Astrocyte of the spinal cord (primary cell): Measurements from ENCODE around the gene ARHGAP26.

Experiments used
- DNase-seq: peaks from one replicate; pipeline ENCODE4 v3.0.0; 2011; ENCODE audit warnings: low read depth, low spot score
- H3K4me3 ChIP-seq: 2 replicates; pipeline ENCODE4 v1.5.1; 2011; ENCODE audit warnings: low read depth, mild to moderate bottlenecking, low read length, moderate library complexity
- in situ Hi-C: cut with HindIII; loops from 2 replicates; pipeline ENCODE4 v1.10.0; 2017; ENCODE audit warnings: low sequenced_read_pairs
- TF ChIP-seq, protein P1 (sequence below): IDR thresholded peaks from 2 replicates; pipeline ENCODE4 v1.5.1; 2012; ENCODE audit warnings: low read depth, mild to moderate bottlenecking, low read length, inconsistent platforms

ARHGAP26 gene

DNA sequence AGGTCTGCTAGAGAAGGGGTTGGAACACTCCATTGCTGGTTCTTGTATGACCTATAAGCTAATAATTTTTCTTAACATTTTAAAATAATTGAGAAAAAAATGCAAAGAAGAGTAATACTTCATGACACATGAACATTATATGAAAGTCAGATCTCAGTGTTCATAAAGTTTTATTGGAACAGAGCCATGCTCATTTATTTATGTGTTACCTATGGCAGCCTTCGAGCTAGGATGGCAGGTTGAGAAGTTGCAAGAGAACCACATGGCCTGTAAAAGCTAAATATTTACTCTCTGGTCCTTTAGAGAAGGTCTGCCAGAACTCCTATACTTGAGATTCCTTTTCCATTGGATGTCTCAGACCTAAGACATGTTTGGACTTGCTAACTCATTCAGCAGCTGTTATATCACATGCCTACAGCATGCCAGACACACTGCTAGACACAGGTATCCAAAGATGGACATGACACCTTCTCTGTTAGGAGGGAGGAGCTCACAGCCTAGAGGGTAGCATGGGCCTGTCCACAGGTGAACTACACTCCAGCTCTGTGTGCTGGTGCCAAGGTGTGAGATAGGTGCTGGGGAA is 304.3 kb downstream of the ARHGAP26 start:
- TF ChIP-seq, protein P1, sequence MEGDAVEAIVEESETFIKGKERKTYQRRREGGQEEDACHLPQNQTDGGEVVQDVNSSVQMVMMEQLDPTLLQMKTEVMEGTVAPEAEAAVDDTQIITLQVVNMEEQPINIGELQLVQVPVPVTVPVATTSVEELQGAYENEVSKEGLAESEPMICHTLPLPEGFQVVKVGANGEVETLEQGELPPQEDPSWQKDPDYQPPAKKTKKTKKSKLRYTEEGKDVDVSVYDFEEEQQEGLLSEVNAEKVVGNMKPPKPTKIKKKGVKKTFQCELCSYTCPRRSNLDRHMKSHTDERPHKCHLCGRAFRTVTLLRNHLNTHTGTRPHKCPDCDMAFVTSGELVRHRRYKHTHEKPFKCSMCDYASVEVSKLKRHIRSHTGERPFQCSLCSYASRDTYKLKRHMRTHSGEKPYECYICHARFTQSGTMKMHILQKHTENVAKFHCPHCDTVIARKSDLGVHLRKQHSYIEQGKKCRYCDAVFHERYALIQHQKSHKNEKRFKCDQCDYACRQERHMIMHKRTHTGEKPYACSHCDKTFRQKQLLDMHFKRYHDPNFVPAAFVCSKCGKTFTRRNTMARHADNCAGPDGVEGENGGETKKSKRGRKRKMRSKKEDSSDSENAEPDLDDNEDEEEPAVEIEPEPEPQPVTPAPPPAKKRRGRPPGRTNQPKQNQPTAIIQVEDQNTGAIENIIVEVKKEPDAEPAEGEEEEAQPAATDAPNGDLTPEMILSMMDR = no peak
- H3K4me3 ChIP-seq = no peak overlapping the region
- in situ Hi-C loops = no loop called here
- DNase-seq = no peak

DNA sequence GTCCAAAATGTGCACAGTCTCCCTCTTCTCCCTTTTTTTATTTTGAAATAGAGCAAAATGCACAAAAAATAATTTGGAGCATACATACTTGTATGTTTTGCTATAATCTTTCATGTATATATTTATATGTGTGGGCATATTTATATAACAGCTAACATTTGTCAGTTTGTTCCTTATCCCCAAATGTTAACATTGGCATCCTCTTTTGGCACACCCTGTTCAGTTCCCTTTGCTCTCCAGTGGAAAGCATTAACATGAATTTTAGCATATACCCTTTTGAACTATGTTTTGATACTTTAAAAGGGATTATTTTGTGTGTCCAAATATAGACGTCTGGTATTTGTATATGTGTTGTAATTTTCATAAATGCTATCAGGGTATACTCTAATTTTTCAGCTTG is 306.2 kb downstream of the ARHGAP26 start:
- DNase-seq = no peak
- in situ Hi-C loops = no loop called here
- H3K4me3 ChIP-seq = no peak overlapping the region
- TF ChIP-seq, protein P1 = no peak

DNA sequence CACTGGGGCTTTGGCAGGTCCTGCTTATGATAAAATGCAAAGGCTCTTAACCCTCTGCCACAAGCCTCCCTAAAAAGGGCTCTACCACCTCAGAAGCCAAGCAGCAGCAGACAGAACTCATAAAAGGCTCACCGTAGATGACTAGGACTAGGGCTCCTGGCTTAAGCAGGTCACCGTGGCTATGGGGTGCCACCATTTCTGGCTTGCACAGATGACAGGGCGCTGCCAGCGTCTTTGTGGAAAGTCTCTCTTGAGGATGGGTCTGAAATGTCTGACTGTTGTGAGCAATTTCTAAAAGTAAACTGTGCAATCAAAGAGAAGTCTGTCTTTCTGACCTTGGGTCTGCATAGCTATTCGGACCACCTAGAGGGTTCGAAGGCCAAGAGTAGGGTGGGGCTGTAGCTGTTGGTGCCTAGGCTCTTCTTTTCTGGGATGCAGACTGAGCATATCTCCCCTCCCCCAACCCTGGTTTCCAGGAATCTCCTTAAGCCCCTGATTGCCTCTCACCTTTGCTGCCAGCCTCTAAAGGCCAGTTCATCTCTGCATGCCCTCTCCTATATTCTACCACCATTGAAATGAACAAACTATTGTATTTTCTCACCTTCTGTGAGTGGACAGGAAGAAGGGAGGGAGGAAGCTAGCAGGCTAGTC is 307.4 kb downstream of the ARHGAP26 start:
- DNase-seq = no peak
- H3K4me3 ChIP-seq = no peak overlapping the region
- TF ChIP-seq, protein P1 = no peak
- in situ Hi-C loops = no loop called here

DNA sequence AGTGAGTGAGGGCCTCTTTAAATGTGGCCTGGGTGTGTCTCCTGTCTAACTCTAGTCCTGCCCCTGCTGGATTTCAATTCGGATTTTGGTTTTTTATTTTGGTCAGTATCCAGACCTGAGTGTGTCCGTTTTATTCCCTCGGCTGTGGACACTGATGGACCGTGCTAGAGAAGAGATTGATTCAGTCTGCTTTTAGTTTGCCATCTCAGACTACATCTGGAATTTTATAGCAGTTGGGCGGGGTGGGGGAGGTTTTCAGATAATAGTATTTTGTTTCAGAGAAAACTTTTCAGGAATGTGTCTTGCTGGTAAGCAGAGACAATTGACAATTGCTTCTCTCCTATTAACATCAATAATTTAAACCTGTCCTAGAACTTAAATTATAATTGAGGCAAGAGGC is 308.1 kb downstream of the ARHGAP26 start:
- TF ChIP-seq, protein P1 = no peak
- H3K4me3 ChIP-seq = no peak overlapping the region
- in situ Hi-C loops = no loop called here
- no peak for DNase-seq

DNA sequence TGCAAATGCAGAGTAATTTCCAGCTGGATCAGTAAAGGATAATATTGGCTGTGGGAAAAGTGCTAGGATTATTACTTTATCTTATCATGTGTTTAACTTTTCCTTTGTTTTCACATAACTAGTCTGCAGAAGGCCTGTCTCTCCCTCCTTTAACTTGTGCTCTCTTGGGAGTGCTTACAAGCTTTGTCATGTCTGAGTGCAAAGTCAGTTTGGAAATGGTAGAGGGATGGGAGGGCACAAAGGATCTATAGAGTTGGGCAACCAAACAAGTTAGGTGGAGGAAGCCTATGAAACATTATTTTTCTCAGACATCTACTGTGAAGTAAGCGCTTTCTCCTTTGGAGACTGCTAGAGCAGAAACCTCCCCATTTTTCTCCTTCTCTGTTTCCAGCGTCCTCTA is 308.8 kb downstream of the ARHGAP26 start:
- in situ Hi-C loops = no loop called here
- TF ChIP-seq, protein P1 = no peak
- DNase-seq = no peak
- no peak overlapping the region for H3K4me3 ChIP-seq

DNA sequence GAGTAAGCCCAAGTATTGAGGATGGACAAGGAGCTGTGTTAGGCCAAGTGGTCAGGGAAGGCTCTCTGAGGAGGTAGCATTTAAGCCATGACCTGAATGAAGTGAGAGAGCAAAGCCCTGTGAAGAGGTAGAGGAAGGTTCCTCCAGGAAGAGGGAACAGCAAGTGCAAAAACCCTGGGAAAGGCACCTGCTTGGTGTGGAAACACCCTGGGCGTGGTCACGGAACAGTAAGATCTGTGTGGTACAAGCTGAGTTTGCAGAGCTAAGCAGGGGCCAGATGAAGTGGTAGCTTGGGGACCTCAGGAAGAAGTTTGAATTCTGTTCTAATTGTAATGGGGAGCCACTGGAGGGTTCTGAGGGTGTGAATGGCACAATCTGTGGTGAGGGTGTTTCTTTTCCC is 310.2 kb downstream of the ARHGAP26 start:
- H3K4me3 ChIP-seq = no peak overlapping the region
- in situ Hi-C loops = no loop called here
- DNase-seq = no peak
- TF ChIP-seq, protein P1 = no peak
